ENCODE measurements around the gene ZNF320. TPM values are rescaled to one million over a fixed set of nuclear protein-coding genes. Genes with fewer than 3 reads are reported as not detected.
A peak's percentile ranks its signal among the peaks of the same experiment; 100 is the strongest.
"Not testable (repeated sequence)": the region's sequence is repeated elsewhere in the genome, so short reads cannot be mapped to it uniquely, and the experiment has no call there.

ZNF320 gene
- total RNA-seq, 2 donors from 2014 or later = 18.3 to 26.1 TPM

DNA sequence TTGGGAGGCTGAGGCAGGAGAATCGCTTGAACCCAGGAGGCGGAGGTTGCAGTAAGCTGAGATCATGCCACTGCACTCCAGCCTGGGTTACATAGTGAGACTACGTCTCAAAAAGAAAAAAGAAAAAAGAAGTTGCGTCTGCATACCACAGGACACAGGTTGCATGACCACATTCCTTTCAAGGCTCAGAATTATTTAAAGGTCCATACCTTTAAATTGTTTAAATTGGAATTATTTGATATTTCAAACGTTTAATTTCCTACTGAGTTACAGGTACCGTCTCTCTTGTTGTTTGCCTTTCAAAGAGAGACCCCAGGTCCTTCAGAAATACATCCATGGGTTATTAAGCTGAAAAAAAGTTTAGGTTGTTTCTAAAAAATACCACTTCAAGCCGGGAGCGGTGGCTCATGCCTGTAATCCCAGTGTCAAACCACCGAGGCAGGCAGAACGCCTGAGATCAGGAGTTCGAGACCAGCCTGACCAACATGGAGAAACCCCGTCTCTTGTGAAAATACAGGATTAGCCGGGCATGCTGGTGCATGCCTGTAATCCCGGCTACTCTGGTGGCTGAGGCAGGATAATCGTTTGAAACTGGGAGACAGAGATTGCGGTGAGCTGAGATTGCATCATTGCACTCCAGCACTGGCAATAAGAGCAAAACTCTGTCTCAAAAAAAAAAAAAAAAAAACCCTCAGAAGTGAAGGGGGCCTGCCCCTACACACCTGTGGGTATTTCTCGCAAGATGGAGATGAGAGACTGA, 46.6 kb upstream of the ZNF320 start:
- H3K27ac ChIP-seq = no peak overlapping the region

DNA sequence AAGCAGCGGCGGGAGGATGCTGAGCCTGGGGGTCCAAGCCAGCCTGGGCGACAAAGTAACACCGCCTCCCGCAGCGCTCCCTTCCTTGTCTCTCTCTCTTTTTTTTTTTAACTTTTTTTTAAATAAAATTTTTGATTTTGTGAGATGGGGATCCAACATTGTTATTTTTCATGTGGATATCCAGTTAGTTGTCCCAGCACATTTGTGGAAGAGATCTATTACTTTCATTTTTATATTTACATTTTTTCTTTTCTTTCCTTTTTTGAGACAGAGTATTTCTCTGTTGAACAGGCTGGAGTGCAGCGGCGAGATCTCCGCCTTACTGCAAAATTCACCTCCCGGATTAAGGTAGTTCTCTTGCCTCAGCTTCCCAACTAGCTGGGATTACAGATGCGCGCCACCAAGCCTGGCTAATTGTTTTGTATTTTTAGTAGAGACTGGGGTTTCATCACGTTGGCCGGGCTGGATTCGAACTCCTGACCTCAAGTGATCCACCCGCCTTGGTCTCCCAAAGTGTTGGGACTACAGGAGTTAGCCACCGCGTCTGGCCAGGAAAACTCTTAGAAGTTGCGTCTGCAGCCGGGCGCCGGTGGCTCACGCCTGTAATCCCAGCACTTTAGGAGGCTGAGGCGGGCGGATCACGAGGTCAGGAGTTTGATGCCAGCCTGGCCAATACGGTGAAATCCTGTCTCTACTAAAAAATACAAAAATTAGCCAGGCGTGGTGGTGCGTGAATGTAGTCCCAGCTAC, 45.9 kb upstream of the ZNF320 start:
- Histone ChIP-seq H3K9me3 (peaks cover 24% of the 10 kb centered on the region), H3K36me3 (no peaks in the 10 kb centered on the region), H3K27ac (peak overlapping the region; percentile 70 to 92), H3K27me3 (replicated peaks; ENCODE audit: insufficient read depth) (no peaks in the 10 kb centered on the region), H3K4me3 (peak overlapping the region; percentile 97), H3K4me1 (ENCODE audit: control insufficient read depth in 1 of 2, low read depth in 2 of 2) (peaks cover 3 to 11% of the 10 kb centered on the region in 2 donors)
- TF ChIP-seq, protein P1, sequence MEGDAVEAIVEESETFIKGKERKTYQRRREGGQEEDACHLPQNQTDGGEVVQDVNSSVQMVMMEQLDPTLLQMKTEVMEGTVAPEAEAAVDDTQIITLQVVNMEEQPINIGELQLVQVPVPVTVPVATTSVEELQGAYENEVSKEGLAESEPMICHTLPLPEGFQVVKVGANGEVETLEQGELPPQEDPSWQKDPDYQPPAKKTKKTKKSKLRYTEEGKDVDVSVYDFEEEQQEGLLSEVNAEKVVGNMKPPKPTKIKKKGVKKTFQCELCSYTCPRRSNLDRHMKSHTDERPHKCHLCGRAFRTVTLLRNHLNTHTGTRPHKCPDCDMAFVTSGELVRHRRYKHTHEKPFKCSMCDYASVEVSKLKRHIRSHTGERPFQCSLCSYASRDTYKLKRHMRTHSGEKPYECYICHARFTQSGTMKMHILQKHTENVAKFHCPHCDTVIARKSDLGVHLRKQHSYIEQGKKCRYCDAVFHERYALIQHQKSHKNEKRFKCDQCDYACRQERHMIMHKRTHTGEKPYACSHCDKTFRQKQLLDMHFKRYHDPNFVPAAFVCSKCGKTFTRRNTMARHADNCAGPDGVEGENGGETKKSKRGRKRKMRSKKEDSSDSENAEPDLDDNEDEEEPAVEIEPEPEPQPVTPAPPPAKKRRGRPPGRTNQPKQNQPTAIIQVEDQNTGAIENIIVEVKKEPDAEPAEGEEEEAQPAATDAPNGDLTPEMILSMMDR (IDR thresholded peaks at IDR 0.05) = no peak
- DNase-seq (ENCODE audit: low spot score) (no peak), ATAC-seq (ENCODE audit: insufficient number of reproducible peaks, low FRiP score, low read depth) (no peak)

More for the DNA sequence above, 46.6 kb upstream of the ZNF320 start:
- Histone ChIP-seq H3K36me3 (no peaks in the 10 kb centered on the region), H3K27me3 (replicated peaks; ENCODE audit: insufficient read depth) (no peaks in the 10 kb centered on the region), H3K9me3 (peaks cover 32% of the 10 kb centered on the region), H3K4me1 (ENCODE audit: control insufficient read depth in 1 of 2, low read depth in 2 of 2) (peaks cover 3 to 11% of the 10 kb centered on the region in 2 donors), H3K4me3 (no peak overlapping the region)
- no peak for DNase-seq (ENCODE audit: low spot score)
- no peak for ATAC-seq (ENCODE audit: insufficient number of reproducible peaks, low FRiP score, low read depth)
- TF ChIP-seq, protein P1 (IDR thresholded peaks at IDR 0.05) = no peak

DNA sequence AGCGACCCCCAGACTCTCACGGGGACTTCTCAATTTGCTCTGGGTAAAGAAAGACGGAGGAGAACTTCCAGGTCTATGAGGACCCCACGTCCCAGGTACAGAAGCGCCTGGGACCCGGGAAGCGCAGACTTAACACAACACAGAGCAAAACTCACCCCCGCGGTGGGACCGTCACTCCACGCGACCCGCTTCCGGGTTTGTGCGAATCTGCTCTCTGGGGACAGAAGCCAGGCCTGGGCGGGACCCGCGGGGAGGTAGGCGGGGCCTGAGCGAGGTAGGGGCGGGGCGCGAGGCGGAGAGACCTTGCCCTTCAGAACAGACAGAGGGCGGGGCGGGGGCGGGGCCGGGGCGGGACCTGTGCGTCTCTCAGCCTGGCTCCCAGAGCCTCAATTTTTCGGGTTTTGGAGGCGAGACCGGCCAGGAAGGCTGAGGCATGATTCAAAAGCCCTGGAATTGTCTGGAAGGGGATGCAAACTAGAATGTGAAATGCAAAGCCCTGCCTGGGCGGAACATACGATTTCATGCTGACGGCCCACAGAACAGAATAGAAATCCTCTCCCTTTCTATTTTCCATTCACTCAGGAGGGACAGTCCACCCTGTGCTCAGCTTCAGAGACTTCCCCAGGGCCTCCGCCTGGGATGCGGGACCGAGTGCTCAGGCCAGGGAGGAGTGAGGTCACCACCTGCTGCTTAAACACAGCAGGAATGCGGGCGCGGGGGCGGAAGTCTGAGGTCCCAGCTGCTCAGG, 45.1 kb upstream of the ZNF320 start:
- Histone ChIP-seq H3K36me3 (no peaks in the 10 kb centered on the region), H3K27me3 (replicated peaks; ENCODE audit: insufficient read depth) (no peaks in the 10 kb centered on the region), H3K4me3 (peak overlapping the region; percentile 97), H3K4me1 (ENCODE audit: control insufficient read depth in 1 of 2, low read depth in 2 of 2) (peaks cover 3 to 11% of the 10 kb centered on the region in 2 donors), H3K27ac (peak overlapping the region; percentile 83 to 92), H3K9me3 (peaks cover 17% of the 10 kb centered on the region)
- ATAC-seq (ENCODE audit: insufficient number of reproducible peaks, low FRiP score, low read depth) (peak; percentile 96), DNase-seq (ENCODE audit: low spot score) (peak; percentile 62)
- TF ChIP-seq, protein P1 (IDR thresholded peaks at IDR 0.05) = no peak

DNA sequence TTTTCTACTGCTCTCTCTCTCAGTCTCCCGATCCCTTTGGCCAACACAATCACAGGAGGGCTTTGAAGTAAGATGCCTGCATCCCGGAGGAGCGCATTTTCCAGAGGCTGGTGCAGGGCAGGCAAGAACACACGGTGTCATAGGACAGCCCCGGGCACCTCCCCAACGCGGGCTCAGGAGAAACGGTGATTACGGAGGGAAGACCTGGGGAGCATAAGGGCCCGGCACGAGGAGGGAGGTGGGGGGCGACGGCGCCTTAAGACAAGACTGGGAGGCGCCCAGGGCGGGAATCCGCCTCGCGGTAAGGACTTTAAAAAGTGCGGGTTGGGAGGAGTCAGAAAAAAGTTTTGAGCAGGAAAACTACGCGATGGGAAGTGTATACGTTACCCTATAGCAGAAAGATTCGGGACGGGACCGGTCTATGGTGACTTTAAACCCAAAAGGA, 44.5 kb upstream of the ZNF320 start:
- Histone ChIP-seq H3K36me3 (no peaks in the 10 kb centered on the region), H3K27me3 (replicated peaks; ENCODE audit: insufficient read depth) (no peaks in the 10 kb centered on the region), H3K4me3 (peak overlapping the region; percentile 97), H3K4me1 (ENCODE audit: control insufficient read depth in 1 of 2, low read depth in 2 of 2) (peaks cover 3 to 11% of the 10 kb centered on the region in 2 donors), H3K27ac (peak overlapping the region; percentile 83 to 92), H3K9me3 (peaks cover 11% of the 10 kb centered on the region)
- DNase-seq (ENCODE audit: low spot score) = no peak
- TF ChIP-seq, protein P1 (IDR thresholded peaks at IDR 0.05) = no peak
- ATAC-seq (ENCODE audit: insufficient number of reproducible peaks, low FRiP score, low read depth) = peak; percentile 30

DNA sequence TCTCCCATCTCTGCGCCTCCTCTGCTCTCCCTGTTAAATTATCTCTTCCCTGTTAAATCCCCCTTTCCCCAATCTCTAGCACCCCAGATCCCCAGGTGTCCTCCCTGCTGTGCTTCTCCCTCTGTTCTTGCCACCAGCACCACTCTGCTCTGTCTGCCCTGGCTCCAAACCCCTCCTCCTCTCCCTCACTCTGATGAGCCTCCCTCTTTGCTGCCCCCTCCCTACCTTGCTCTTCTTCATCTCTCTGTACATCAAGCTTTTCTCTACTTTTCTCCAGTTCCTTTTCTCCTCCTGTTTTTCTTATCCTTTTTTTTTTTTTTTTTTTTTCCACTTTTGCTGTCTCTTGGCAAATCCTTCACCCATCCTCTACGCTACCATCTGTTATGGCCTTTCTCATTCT, 44.1 kb upstream of the ZNF320 start:
- DNase-seq (ENCODE audit: low spot score); ATAC-seq (ENCODE audit: insufficient number of reproducible peaks, low FRiP score, low read depth); H3K36me3 ChIP-seq; H3K9me3 ChIP-seq; H3K27me3 ChIP-seq (replicated peaks; ENCODE audit: insufficient read depth): not testable (repeated sequence)
- Histone ChIP-seq H3K4me1 (ENCODE audit: control insufficient read depth in 1 of 2, low read depth in 2 of 2) (peaks cover 3 to 11% of the 10 kb centered on the region in 2 donors), H3K27ac (peak overlapping the region; percentile 83 to 92), H3K4me3 (peak overlapping the region; percentile 97)

DNA sequence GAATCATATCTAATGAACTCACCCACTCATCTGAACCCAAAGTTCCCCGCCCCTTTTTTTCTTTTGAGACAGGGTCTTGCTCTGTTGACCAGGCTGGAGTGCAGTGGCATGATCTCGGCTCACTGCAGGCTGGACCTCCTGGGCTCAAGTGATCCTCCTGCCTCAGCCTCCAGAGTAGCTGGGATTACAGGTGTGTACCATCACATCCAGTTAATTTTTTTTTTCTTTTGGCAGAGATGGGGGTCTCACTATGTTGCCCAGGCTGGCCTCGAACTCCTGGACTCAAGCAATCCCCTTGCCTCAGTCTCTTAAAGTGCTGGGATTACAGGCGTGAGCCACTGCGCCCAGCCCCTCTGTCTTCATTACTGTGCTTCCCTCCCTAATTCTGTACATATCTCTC, 43.5 kb upstream of the ZNF320 start:
- peak overlapping the region in 1 of 2 donors; percentile 92 for H3K27ac ChIP-seq
- not testable (repeated sequence) for H3K36me3 ChIP-seq; H3K9me3 ChIP-seq; H3K4me3 ChIP-seq; H3K27me3 ChIP-seq (replicated peaks; ENCODE audit: insufficient read depth); ATAC-seq (ENCODE audit: insufficient number of reproducible peaks, low FRiP score, low read depth); DNase-seq (ENCODE audit: low spot score)
- peaks cover 3 to 11% of the 10 kb centered on the region in 2 donors for H3K4me1 ChIP-seq (ENCODE audit: control insufficient read depth in 1 of 2, low read depth in 2 of 2)
